ENCODE data around the gene PCYT1B. TPM values are rescaled to one million over a fixed set of nuclear protein-coding genes. Genes with fewer than 3 reads are reported as not detected.

The PCYT1B gene
- total and polyA plus RNA-seq, 2 of the 13 experiments (the other 11 are each of a cell fraction or from before 2014, with no cell fraction given) = 6.1 to 9.2 TPM

DNA sequence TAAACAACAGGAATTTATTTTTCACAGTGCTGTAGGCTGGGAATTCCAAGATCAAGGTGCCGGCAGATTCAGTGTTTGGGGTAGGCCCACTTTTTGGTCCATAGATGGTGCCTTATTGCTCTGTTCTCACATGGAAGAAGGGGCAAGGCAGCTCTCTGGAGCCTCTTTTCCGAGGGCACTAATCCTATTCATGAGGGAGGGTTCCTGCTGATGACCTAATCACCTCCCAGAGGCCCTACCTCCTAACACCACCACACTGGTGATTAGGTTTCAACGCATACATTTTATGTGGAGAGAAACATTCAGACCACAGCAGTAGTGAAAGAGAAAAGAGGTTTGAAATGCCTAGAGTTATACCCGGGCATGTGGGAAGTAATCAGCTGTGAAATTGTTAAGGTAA, 45.2 kb upstream of the PCYT1B start:
- FAIRE-seq (no peak), DNase-seq (ENCODE audit: low spot score) (no peak), ATAC-seq (no peak)
- Histone ChIP-seq H3K9ac (ENCODE audit: insufficient read depth, low read depth, low read length) (no peak overlapping the region), H3K4me3 (replicated peaks in 1 of 3; ENCODE audit: insufficient read depth in 1 of 3, low read depth in 2 of 3, low read length in 3 of 3) (peak overlapping the region in 2 of 3 experiments; percentile 16 to 82; a peak in 2 of 6 replicates), H3K36me3 (replicated peaks in 1 of 2; ENCODE audit: control insufficient read depth in 1 of 2, insufficient read depth in 2 of 2, low read length in 2 of 2) (no peaks in the 10 kb centered on the region; a peak in 1 of 5 replicates), H3K79me2 (ENCODE audit: insufficient read depth, low read length) (peaks cover 32% of the 10 kb centered on the region), H3K27ac (ENCODE audit: extremely low read length, insufficient read depth, low read length) (no peak overlapping the region), H2AFZ (ENCODE audit: low read length) (peak overlapping the region; percentile 86), H3K4me1 (ENCODE audit: insufficient read depth, low read length) (peaks cover 41% of the 10 kb centered on the region), H3K9me3 (ENCODE audit: low read length) (no peaks in the 10 kb centered on the region), H4K20me1 (ENCODE audit: insufficient read depth, low read length) (no peaks in the 10 kb centered on the region; the same call in 1 of the 2 replicates), H3K27me3 (ENCODE audit: control insufficient read depth in 1 of 2, insufficient read depth in 2 of 2, low read length in 2 of 2) (no peaks in the 10 kb centered on the region), H3K4me2 (ENCODE audit: low read depth, low read length) (0 out of 2 replicates have a peak overlapping the region, but pooled peaks have one; percentile 57)
- ChIA-PET CTCF (ENCODE audit: low intra/inter-chr PET ratio, low total read pairs) (no interaction called here), POLR2A (interaction anchor here (2.1 kb wide), 1 partner anchor 19 kb away, joined by 6 read pairs; no protein-coding TSS in a partner anchor)
- no TSS peak for BruUV-seq (replicated peaks)
- in situ Hi-C loops (cut with HindIII; ENCODE audit: extremely low pct_ligation_motif_present, low pct_unique_long_range_greater_than_20kb) = no loop called here
- TF ChIP-seq, protein P1, sequence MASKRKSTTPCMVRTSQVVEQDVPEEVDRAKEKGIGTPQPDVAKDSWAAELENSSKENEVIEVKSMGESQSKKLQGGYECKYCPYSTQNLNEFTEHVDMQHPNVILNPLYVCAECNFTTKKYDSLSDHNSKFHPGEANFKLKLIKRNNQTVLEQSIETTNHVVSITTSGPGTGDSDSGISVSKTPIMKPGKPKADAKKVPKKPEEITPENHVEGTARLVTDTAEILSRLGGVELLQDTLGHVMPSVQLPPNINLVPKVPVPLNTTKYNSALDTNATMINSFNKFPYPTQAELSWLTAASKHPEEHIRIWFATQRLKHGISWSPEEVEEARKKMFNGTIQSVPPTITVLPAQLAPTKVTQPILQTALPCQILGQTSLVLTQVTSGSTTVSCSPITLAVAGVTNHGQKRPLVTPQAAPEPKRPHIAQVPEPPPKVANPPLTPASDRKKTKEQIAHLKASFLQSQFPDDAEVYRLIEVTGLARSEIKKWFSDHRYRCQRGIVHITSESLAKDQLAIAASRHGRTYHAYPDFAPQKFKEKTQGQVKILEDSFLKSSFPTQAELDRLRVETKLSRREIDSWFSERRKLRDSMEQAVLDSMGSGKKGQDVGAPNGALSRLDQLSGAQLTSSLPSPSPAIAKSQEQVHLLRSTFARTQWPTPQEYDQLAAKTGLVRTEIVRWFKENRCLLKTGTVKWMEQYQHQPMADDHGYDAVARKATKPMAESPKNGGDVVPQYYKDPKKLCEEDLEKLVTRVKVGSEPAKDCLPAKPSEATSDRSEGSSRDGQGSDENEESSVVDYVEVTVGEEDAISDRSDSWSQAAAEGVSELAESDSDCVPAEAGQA (IDR thresholded peaks at IDR 0.05; ENCODE audit: low read depth) = no peak
- TF ChIP-seq, protein P1 (CRISPR knock-in tag; IDR thresholded peaks at IDR 0.05; ENCODE audit: borderline replicate concordance) = no peak
- TF ChIP-seq ZNF264 (CRISPR knock-in tag; IDR thresholded peaks at IDR 0.05) (peak; percentile 95), RORA (CRISPR knock-in tag; IDR thresholded peaks at IDR 0.05) (no peak), SUZ12 (IDR thresholded peaks at IDR 0.05; ENCODE audit: low read depth, low read length) (no peak)
- intact Hi-C loops (cut with micrococcal nuclease; ENCODE audit: unreplicated experiment) = loop anchor here (2.0 kb wide), 1 partner anchor 20 kb away; no protein-coding TSS in a partner anchor
- WGBS (ENCODE audit: low lambda C conversion rate) = 19% methylated on average over 2 of the region's 4 CpGs

Measured in HepG2 (cell line).